ENCODE data around the gene L1CAM.

- no peak for TF ChIP-seq CTCF (IDR thresholded peaks at IDR 0.05; ENCODE audit: low read depth, low read length)
- TF ChIP-seq EZH2phosphoT487 (IDR thresholded peaks at IDR 0.05; ENCODE audit: low read depth): no peak
Observed at GRCh38 chrX:153931151-153931550, 45.2 kb upstream of the L1CAM start.
